ENCODE measurements around the gene GTF3C4. TPM values are rescaled to one million over a fixed set of nuclear protein-coding genes. Genes with fewer than 3 reads are reported as not detected.

Gene GTF3C4
- total and polyA plus RNA-seq, 2 experiments from 2014 or later, result 8.3 to 12.9 TPM

- Histone ChIP-seq H3K27me3 (no peaks in the 10 kb centered on the region), H3K9me3 (ENCODE audit: low read depth) (no peaks in the 10 kb centered on the region), H3K27ac (no peak overlapping the region), H3K36me3 (no peaks in the 10 kb centered on the region), H3K4me1 (ENCODE audit: low read depth) (no peaks in the 10 kb centered on the region), H3K4me3 (no peak overlapping the region)
- DNase-seq (ENCODE audit: low read depth in 1 of 2, low spot score in 1 of 2), result no peak
- no peak for TF ChIP-seq CTCF (IDR thresholded peaks at IDR 0.05; ENCODE audit: low read depth, low read length)
These were observed 27.0 kb downstream of the GTF3C4 start for GRCh38 chr9:132697230-132697629.

GRCh38 chr9:132698989-132699388 lies 28.7 kb downstream of the GTF3C4 start:
- Histone ChIP-seq H3K27ac (no peak overlapping the region), H3K36me3 (no peaks in the 10 kb centered on the region), H3K4me1 (ENCODE audit: low read depth) (no peaks in the 10 kb centered on the region), H3K27me3 (no peaks in the 10 kb centered on the region), H3K4me3 (no peak overlapping the region), H3K9me3 (ENCODE audit: low read depth) (no peaks in the 10 kb centered on the region)
- TF ChIP-seq CTCF (IDR thresholded peaks at IDR 0.05; ENCODE audit: low read depth, low read length), result no peak
- DNase-seq (ENCODE audit: low read depth in 1 of 2, low spot score in 1 of 2), result peak in 1 of 2 donors; percentile 30

GRCh38 chr9:132699956-132700355 lies 29.7 kb downstream of the GTF3C4 start:
- Histone ChIP-seq H3K4me1 (ENCODE audit: low read depth) (no peaks in the 10 kb centered on the region), H3K27me3 (no peaks in the 10 kb centered on the region), H3K4me3 (no peak overlapping the region), H3K36me3 (no peaks in the 10 kb centered on the region), H3K27ac (no peak overlapping the region), H3K9me3 (ENCODE audit: low read depth) (no peaks in the 10 kb centered on the region)
- TF ChIP-seq CTCF (IDR thresholded peaks at IDR 0.05; ENCODE audit: low read depth, low read length), result no peak
- no peak for DNase-seq (ENCODE audit: low read depth in 1 of 2, low spot score in 1 of 2)

GRCh38 chr9:132702254-132702653 lies 32.0 kb downstream of the GTF3C4 start:
- Histone ChIP-seq H3K27me3 (no peaks in the 10 kb centered on the region), H3K9me3 (ENCODE audit: low read depth) (no peaks in the 10 kb centered on the region), H3K4me1 (ENCODE audit: low read depth) (no peaks in the 10 kb centered on the region), H3K36me3 (no peaks in the 10 kb centered on the region), H3K27ac (no peak overlapping the region), H3K4me3 (no peak overlapping the region)
- TF ChIP-seq CTCF (IDR thresholded peaks at IDR 0.05; ENCODE audit: low read depth, low read length), result no peak
- DNase-seq (ENCODE audit: low read depth in 1 of 2, low spot score in 1 of 2), result no peak

- DNase-seq (ENCODE audit: low read depth in 1 of 2, low spot score in 1 of 2), result no peak
- no peaks in the 10 kb centered on the region for H3K4me1 ChIP-seq (ENCODE audit: low read depth)
- no peak overlapping the region for H3K4me3 ChIP-seq
- no peak for TF ChIP-seq CTCF (IDR thresholded peaks at IDR 0.05; ENCODE audit: low read depth, low read length)
- no peak overlapping the region for H3K27ac ChIP-seq
- no peaks in the 10 kb centered on the region for H3K9me3 ChIP-seq (ENCODE audit: low read depth)
- H3K36me3 ChIP-seq, result no peaks in the 10 kb centered on the region
- H3K27me3 ChIP-seq, result no peaks in the 10 kb centered on the region
These were observed 33.1 kb downstream of the GTF3C4 start for GRCh38 chr9:132703336-132703735.

GRCh38 chr9:132708239-132708638 lies 38.0 kb downstream of the GTF3C4 start:
- no peak for TF ChIP-seq CTCF (IDR thresholded peaks at IDR 0.05; ENCODE audit: low read depth, low read length)
- no peak for DNase-seq (ENCODE audit: low read depth in 1 of 2, low spot score in 1 of 2)
- Histone ChIP-seq H3K4me3 (no peak overlapping the region), H3K9me3 (ENCODE audit: low read depth) (no peaks in the 10 kb centered on the region), H3K4me1 (ENCODE audit: low read depth) (no peaks in the 10 kb centered on the region), H3K27ac (no peak overlapping the region), H3K36me3 (no peaks in the 10 kb centered on the region), H3K27me3 (no peaks in the 10 kb centered on the region)
